ENCODE results near the gene FHAD1.

The FHAD1 gene

DNA sequence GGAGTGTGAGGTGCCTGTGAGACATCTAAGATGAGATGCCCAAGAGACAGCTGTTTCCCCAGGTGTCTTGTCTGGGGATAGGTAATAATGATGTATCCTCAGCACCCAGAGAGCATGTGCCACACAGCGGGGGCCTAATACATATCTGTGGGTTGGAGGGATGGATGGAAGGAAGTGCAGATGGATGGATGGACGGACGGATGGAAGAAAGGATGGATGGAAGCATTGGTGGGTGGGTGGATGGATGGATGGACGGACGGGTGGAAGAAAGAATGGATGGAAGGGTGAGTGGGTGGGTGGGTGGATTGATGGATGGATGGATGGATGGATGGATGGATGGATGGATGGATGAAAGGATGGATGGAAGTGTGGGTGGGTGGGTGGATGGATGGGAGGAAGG, 84.2 kb downstream of the FHAD1 start:
- DNase-seq: no peak

DNA sequence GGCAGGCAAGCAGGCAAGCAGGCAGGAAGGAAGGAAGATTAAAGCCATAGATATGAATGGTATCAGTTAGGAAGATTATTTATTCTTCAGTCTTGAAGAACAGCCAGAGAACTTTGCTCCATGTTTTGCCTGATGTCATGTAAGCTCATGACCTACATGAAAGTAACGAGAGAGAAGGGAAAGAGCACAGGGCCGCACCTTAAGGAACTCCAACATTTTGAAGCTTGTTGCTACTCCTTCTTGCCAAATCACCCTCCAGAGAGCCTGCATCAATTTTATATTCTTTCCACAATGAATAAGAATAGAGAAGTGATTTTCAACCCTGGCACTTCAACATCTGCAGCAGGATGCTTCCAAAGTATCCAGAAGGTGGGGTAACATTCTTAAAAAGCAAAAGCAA, 84.7 kb downstream of the FHAD1 start:
- DNase-seq: no peak

DNA sequence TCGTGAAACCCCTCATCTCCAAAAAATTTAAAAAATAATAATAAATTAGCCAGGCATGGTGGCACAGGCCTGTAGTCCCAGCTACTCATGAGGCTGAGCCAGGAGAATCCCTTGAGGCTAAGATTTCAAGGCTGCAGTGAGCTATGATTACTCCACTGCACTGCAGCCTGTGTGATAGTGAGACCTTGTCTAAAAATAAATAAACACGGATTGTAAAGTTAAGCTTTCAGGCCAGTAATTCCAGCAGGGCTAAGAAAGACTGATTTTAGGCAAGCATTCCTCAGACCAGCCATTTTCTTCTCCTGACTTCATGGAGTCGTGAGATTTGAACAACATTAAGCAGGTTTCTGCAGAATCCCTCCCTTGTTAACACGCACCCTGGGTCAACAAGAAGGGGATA, 85.5 kb downstream of the FHAD1 start:
- no peak for DNase-seq

DNA sequence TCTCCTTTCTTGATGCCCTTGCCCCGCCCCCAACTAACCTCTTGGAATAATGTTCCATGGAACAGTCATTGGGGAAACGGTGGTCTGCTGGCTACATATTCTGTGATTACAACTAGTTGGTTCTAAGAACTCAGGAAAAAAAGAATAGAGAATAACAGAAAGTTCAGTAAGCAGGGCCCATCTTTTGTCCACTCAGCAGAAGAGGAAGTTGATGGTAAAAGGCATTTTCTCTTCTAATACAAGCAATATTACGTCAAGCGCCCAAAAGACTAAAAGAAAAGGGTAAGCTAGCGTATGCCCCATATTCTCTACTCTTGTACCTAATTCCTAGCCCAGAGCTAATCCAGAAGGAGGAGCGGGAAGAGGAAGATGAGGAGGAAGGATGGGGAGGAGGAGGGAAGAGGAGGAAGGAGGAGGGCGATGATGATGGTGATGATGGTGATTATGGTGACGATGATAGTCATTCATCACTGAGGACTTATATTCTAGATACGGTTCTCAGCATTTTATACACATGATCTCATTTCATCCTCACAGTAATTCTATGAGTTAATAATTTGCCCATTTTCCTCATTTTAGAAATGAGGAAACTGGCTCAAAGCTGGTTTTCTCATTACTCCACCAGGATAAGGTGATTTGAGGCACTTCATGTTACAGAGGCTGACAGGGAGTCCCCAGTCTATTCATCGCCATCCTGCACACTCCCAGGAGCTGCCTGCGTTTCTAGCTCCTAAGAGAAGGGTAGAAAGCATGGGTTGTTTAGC, 86.1 kb downstream of the FHAD1 start:
- no peak for DNase-seq

DNA sequence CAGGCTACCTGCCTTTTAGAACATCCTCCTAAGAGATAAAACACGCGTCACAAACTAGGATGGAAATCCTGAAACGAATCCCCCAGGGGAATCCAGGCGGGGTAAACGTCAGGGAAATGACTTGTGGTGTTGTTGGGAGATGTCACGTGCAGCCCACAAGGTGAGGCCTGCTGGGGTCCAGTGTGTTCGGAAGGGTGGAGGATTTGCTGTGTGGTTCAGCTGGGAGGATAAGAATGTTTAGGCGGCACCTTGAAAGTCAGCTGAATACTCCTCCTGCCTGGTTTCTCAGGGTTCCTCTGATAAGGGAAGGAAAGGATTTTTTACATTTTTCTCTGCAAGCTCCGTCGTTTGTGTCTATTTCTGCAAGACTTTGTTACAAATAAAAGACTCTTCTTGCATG, 88.0 kb downstream of the FHAD1 start:
- DNase-seq: no peak

DNA sequence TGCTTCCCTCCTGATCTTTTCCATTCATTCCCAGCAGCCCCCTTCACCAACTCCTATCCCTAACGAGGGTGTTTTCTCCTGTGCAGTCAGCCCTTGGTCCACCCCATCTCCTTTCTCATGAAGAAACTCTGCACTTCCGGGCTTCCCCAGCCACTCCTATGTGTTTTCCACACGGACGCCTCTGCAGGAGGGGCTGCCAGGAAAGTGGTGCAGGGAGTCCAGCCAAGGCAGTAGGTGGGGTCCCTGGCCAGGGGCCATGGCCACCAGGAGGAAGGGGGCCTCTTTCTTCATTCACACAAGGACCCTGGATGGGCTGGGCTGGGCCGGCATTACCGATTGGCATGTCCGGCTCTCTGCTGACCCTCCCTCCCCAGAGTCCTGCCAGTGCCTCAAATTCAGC, 89.8 kb downstream of the FHAD1 start:
- DNase-seq: no peak

DNA sequence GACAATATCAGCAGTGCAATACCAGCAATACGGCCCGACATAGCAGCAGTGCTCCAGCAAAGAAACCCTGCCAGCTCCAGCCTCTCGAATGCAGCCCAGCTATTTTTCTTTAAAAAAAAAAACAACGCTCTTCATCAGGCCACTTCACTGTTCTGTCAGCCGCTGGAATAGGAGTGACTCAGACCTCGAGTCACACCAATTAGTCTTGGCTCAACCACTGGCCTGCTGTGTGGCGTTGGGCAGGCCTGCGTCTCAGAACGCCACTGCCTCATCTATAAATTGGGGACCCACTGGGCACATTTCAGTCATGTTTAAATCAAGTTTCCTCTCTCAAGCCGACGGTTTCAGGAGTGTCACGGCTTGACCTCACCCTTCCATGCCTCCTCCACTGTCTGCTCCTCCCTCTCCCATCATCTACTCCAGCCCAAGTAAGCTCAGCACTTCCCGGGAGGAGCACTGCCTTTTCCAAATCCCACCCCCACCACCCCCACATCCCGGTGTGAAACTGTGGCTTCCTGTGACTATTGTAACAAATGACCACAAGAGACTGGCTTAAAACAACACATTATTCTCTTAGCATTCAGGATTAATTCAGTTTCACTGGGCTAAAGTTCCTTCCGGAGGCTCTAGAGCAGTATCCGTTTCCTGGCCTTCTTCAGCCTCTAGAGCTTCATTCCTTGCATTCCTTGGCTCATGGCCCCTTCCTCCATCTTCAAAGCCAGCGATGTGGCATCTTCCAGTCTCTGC, 90.8 kb downstream of the FHAD1 start:
- no peak for DNase-seq

DNA sequence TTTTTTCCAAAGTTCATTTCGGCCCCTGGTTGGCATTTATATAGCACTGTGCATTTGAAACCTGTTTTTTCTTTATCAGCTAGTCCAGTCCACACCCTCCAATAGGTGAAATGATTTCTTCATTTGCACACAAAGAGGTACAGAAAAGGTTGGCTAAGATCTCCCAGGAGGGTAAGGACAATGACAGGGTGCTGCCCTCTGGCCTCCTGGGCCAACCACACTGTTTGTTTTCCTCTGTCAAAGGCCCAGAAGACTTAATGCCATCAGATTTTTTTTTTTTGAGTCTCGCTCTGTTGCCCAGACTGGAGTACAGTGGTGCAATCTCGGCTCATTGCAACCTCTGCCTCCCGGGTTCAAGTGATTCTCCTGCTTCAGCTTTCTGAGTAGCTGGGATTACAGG, 92.5 kb downstream of the FHAD1 start:
- no peak for DNase-seq

DNA sequence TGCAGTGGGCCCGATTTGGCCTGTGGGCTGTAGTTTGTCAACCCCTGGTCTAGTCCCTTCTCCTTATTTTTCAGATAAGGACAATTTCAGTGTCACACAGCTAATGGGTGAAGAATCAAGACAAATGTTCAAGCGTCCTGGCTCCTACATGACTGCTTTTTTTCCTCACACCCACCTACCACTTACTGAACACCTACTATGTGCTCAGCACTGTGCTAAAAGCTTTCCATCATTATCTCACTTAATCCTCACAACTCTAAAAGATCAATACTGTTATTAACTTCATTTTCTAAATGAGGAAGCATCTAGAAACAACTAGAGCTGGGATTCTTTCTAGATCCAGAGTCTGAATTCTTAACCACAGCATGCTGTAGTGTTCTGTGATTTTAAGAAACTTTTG, 94.2 kb downstream of the FHAD1 start:
- no peak for DNase-seq

DNA sequence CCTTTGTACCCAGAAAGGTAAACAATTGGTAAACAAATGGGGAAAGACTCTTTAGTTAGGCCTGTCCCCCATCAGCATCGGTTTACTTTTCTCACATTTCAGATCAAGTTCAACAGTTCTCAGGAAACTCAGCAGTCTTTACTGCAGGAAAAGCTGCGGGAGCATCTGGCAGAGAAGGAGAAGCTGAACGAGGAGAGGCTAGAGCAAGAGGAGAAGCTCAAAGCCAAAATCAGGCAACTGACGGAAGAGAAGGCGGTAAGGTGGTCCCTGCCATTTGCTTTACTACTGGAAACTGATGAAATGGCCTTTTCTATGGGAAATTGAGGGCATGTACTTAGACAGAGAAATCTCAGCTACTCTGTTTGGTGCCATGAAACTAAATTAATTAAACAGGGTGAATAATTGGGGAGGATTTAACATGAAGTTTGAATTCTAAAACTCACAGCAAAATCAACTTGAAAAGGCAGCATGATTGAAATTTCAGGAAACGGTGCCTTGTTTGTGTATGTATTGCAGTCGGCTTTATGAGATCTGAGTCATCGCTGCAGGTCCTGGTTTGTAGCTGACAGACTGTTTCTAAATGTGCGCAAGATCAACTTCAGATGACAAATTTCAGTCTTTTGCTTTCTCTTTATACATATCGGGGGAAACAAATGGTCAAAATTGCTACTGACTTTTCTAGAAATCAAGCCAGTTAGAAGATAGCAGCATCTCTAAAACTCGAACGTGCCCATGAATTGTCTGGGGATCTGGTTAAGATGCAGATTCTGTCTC, 94.8 kb downstream of the FHAD1 start:
- DNase-seq: no peak

DNA sequence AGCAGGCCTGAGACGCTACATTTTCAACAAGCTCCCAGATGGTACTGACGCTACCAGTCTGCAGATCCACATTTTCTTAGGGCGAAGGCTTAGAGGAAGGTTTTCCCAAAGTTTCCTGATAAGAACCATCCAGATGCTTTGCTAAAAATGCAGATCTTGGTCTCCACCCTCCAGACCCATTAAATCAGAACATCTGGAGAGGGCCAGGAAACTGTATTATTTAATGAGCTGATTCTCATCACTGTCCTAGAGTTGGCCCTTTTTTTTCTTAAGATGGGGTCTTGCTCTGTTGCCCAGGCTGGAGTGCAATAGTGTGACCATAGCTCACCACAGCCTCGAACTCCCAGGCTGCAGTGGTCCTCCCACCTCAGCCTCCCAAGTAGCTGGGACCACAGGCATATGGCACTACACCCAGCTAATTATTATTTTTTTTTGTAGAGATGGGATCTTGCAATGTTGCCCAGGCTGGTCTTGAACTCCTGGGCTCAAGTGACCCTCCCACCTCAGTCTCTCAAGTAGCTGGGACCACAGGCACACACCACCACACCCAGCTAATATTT, 95.5 kb downstream of the FHAD1 start:
- no peak for DNase-seq

DNA sequence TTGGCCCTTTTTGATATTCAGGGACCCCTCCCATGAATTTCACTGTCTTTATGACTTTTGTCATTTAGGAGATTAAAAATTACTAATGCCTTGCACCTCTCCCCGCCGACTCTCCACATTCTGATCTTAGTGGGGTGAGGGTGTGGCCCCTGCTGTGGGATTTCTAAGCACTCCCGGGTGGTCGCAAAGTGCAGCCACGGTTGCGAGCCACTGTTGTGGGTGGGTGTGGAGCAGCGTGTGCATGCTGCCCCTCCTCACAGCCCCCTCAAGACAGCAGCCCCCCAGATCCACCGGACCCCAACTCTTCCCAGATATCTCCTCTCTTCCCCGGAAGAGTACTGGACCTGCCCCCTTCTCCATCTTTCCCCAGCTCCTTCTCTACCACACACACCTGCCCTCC, 96.1 kb downstream of the FHAD1 start:
- DNase-seq: no peak

DNA sequence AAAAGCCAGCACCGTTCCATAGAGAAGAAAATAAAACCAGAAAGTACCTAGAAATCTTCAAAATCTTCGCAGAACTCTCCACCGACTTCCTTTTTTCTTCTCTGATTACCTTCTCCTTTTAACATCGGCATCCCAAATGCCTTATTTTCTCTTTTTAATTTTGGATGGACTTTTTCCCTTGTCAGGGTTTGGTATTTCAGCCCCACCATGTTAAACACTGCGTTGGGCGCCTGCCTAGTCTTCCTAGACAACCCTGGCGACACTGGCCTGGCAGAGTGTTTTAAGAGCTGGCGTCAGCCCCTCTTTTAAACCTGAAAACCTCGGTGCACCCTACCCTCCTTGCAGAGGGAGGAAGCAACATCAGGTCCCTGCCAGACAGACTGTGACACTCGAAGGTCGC, 96.7 kb downstream of the FHAD1 start:
- DNase-seq: no peak

DNA sequence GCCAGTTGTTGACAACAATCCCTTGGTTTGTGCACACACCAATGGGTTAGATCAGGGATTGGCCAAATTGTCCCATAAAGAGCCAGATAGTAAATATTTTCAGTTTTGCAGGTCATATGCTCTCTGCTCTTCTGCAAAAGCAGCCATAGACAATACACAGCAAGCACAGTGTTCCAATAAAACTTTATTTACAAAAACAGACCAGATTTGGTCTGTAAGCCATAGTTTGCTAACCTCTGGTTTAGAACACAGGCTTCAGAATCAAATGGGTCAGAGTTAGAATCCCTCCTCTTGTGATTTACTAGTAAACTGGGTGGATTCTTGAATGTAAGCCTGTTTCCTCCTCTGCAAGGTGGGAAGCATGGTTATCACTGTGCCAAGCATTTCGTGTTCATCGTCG, 97.4 kb downstream of the FHAD1 start:
- DNase-seq: no peak

DNA sequence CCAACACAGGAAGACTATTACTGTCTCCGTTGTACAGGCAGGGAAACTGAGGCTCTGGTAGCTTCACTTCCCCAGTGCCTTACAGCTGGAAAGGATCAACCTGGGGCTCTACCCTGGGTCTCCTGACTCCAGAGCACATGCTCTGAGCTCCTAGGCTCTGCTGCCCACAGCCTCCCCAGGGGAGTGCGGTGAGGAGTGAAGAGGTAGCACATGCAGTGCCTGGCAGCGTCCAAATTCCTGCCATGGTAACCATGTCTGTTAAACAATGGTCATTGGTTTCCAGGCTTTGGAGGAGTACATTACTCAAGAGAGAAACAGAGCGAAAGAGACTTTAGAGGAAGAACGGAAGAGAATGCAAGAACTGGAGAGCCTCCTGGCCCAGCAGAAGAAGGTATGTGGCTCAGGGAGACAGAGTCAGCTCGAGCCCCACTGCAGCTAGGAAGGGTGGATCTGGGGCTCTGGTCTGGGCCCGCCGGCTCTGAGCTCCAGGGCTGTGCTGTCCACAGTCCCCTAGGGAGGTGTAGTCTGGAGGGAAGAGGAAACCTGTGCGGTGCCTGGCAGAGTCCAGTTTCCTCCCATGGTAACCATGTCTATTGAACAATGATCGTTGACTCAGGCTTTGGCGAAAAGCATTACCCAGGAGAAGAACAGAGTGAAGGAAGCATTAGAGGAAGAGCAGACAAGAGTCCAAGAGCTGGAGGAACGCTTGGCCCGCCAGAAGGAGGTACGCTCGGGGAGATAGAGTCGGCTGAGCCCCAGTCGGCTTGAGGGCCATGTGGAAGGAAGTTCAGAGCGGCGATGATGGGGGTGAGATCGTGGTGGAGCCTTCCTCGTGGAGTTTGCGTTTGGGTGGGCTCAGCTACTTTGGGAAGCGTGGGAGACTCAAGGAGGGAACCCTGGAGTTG, 98.0 kb downstream of the FHAD1 start:
- no peak for DNase-seq

DNA sequence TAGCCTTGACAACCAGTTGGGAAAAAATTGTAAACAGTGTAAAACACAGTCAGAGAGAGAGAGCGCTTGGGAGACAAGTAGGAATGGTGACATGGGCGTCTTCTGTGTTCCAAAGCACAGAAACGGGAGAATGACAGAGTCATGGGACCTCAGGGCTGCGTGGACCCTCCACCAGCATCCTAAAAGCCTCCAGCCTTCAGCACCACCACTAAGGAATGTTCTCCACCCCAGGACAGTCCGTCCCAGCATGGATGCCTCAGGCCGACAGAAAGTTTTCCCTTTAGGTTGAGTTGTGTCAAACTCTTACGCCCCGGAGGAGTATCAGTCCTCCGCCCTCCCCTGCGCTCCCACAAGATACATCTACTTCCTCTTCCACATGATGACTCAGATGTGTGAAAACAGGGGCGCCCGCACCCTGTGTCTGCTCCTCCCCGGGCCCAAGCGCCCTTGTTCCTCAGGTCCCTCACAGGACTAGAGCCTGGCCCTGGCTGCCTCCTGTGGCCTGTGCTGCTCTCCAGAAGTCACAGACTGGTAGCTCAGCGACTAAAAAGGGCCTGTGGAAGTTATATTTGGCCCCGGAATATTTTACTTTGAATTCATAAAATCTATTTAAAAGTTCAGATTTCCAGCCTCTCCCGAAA, 98.8 kb downstream of the FHAD1 start:
- no peak for DNase-seq

DNA sequence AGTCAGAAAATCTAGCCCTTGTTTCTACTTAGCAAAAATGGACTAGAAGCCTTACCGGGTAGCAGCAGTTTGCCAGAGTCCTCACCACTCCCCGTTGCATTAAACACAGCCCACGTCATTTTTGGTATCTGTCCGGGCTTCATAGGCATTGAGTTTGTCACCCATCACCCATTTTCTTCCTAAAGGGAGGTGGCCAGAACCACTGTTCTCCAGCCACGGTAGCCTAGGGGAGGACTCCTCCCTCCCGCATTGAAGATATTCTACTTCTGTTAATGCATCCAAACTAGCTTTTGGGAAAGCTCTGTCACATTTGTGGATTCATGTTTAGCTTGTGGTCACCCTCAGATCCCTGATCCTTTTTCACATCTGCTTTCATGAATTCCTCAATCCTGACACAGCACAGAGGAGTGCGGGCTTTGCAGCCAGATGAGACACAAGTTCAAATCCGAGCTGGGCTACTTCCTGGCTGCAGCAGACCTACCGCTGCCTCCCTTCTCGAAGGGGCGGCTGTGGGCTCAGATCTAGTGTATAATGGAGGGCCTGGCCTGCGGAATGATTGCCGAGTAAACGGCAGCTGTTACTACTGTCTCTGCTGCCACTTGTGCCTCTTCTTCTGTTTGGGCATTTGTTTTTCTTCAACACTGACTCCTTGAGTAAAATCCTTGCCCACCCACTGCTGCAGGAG, 99.5 kb downstream of the FHAD1 start:
- no peak for DNase-seq

DNA sequence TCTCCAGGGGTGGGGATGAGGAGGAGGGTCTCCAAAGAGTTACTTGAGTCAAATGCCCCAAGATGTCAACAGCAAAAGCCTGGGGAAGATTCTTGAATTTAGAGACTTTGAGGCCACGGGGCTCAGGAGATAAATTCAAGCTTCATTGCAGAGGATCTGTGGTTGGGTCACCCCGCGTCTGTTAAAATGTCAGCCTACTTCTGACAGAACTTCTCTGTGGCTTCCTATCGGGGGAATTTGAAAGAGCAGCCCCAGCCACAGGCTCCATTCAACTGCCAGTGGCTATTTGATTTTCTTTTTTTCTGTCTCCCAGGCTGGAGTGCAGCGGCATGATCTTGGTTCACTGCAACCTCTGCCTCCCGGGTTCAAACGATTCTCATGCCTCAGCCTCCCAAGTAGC, 100.2 kb downstream of the FHAD1 start:
- no peak for DNase-seq

DNA sequence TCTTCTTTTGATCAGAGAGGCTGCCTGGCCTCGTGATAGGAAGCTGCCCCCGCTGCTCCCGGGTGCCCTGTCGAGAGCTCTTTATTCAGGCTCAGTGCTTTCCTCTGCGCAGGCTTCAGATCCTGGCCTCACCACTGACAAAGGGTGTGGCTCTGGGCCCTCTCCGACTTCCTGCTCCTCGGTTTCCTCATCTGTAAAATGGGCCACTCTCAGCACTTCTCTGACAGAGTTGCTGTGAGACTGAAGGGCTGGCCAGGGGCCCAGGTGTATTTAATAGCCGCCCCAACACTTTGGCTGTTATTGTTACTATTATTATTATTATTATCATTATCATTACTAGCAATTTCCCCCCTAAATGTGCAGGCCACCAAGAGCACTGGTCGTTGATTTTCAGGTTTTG, 101.6 kb downstream of the FHAD1 start:
- no peak for DNase-seq

DNA sequence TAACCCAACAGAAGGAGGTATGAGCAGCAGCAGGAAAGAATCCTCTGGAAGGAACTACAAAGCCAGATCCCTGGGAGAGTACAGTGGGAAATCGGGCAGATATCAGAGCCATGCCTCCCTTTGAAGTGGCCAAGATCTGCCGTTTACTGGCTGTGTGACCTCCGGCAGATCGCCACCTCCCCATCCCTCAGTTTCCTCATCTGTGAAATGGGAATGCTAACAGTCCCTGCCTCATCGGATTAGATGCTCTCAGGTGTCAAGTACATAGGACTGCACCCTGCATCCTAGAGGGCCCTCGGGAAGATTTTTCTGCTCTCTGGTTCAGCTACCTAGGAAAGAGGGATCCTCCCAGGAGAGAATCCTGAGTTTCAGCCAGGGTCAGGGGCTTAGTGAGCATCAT, 102.1 kb downstream of the FHAD1 start:
- no peak for DNase-seq

DNA sequence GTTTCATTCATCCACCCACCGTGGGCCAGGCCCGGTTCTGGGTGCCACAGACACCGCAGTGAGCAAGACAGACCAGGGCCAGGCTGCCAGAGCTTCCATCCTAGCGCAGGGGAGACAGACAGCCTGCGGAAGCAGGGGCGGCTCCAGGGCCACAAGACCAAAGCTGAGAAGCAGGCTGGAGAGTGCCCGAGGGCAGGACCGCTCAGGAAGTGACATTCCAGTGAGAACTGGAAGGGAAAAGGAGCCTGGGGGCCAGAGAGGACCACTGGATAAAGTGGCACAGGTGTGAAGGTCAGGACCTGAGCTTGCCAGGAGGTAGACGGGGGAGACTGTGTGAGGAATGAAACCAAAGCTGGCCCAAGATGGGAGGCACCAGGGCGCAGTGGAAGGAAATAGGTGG, 103.1 kb downstream of the FHAD1 start:
- no peak for DNase-seq
